ENCODE data around the gene CALU. TPM values are rescaled to one million over a fixed set of nuclear protein-coding genes. Genes with fewer than 3 reads are reported as not detected.

Gene CALU
- total RNA-seq, 2 donors from 2014 or later, result 204 to 255 TPM

DNA sequence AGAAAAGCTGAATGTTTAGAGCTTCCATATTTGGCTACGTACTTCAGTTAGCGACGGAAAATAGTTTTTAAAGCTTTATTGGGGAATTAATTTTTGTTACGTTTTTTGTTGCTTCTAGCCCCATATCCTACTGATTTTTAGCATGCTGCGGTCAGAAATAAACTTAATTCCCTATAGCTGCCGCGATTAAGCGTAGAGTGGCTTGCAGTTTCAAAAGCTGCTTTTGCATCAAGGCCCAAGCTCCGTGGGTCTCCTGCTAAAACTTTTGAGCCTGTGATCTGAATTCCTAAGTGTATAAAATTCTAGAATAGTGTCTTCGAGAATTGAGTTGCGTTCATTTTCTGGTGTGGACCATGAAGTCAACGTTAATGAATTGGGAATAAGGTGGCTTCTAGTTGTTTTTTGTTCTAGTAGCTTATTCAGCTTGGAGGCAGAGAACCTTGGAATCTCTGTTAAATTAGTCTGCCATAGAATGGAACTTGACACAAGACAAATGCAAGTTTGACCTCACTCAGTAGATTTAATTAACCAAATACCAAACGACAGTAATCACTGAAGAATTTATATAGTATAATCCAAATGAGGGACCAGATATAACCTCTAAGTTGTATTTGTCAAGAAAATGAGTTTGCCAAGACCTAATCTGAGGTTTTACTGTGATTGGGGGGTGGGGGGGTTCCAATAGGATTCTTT, 977 bp downstream of the CALU start:
- ATAC-seq (ENCODE audit: insufficient number of reproducible peaks, low FRiP score, low read depth) (no peak), DNase-seq (ENCODE audit: low spot score) (no peak)
- H3K27ac ChIP-seq, result peak overlapping the region; percentile 97 to 98
- H3K36me3 ChIP-seq, result no peaks in the 10 kb centered on the region
- H3K4me3 ChIP-seq, result peak overlapping the region; percentile 98
- TF ChIP-seq CTCF (IDR thresholded peaks at IDR 0.05), result no peak
- peaks cover 34 to 52% of the 10 kb centered on the region in 2 donors for H3K4me1 ChIP-seq (ENCODE audit: control insufficient read depth in 1 of 2, low read depth in 2 of 2)
- H3K9me3 ChIP-seq, result no peaks in the 10 kb centered on the region
- no peaks in the 10 kb centered on the region for H3K27me3 ChIP-seq (replicated peaks; ENCODE audit: insufficient read depth)

GRCh38 chr7:128740996-128741395, 1.8 kb downstream of the CALU start:
- TF ChIP-seq CTCF (IDR thresholded peaks at IDR 0.05), result no peak
- Histone ChIP-seq H3K4me3 (peak overlapping the region; percentile 98), H3K27ac (peak overlapping the region in 1 of 2 donors; percentile 98), H3K4me1 (ENCODE audit: control insufficient read depth in 1 of 2, low read depth in 2 of 2) (peaks cover 34 to 52% of the 10 kb centered on the region in 2 donors), H3K36me3 (no peaks in the 10 kb centered on the region), H3K27me3 (replicated peaks; ENCODE audit: insufficient read depth) (no peaks in the 10 kb centered on the region), H3K9me3 (no peaks in the 10 kb centered on the region)
- ATAC-seq (ENCODE audit: insufficient number of reproducible peaks, low FRiP score, low read depth) (no peak), DNase-seq (ENCODE audit: low spot score) (no peak)

- peak overlapping the region; percentile 98 for H3K4me3 ChIP-seq
- ATAC-seq (ENCODE audit: insufficient number of reproducible peaks, low FRiP score, low read depth), result no peak
- H3K36me3 ChIP-seq, result no peaks in the 10 kb centered on the region
- H3K4me1 ChIP-seq (ENCODE audit: control insufficient read depth in 1 of 2, low read depth in 2 of 2), result peaks cover 34 to 52% of the 10 kb centered on the region in 2 donors
- no peaks in the 10 kb centered on the region for H3K9me3 ChIP-seq
- DNase-seq (ENCODE audit: low spot score), result no peak
- peak overlapping the region in 1 of 2 donors; percentile 98 for H3K27ac ChIP-seq
- no peak for TF ChIP-seq CTCF (IDR thresholded peaks at IDR 0.05)
- H3K27me3 ChIP-seq (replicated peaks; ENCODE audit: insufficient read depth), result no peaks in the 10 kb centered on the region
Measured at GRCh38 chr7:128741491-128741890, 2.3 kb downstream of the CALU start.

- Histone ChIP-seq H3K27ac (peak overlapping the region in 1 of 2 donors; percentile 1), H3K36me3 (no peaks in the 10 kb centered on the region), H3K4me3 (peak overlapping the region; percentile 98), H3K4me1 (ENCODE audit: control insufficient read depth in 1 of 2, low read depth in 2 of 2) (peaks cover 34 to 52% of the 10 kb centered on the region in 2 donors), H3K9me3 (no peaks in the 10 kb centered on the region), H3K27me3 (replicated peaks; ENCODE audit: insufficient read depth) (no peaks in the 10 kb centered on the region)
- ATAC-seq (ENCODE audit: insufficient number of reproducible peaks, low FRiP score, low read depth) (no peak), DNase-seq (ENCODE audit: low spot score) (no peak)
- no peak for TF ChIP-seq CTCF (IDR thresholded peaks at IDR 0.05)
Measured at GRCh38 chr7:128742206-128742605, 3.0 kb downstream of the CALU start.

DNA sequence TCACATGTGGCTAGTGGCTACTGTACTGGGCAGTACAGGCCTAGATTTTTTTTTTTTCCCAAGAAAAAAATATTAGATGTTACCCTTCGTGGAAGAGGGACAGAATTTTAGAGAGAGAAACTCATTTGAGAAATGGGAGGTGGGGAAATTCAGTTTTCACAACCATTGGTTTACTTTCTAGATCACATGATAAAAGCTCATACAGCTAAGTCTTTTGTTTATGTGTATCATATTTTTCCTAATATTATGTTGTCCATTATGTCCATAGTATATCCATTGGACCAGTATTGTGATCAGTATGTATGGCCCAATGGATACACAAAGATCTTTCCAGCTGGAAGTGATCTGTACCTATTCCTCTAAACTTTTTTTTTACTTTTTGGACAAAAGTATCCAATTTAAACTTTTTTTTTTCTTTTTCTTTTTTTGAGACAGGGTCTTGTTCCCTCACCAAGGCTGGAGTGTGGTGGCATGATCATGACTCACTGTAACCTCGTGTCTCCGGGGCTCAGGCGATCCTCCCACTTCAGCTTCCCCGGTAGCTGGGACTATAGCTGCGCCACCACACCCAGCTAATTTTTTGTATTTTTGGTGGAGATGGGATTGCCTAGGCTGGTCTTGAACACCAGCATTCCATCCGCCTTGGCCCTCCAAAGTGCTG, 4.1 kb downstream of the CALU start:
- Histone ChIP-seq H3K27me3 (replicated peaks; ENCODE audit: insufficient read depth) (no peaks in the 10 kb centered on the region), H3K4me1 (ENCODE audit: control insufficient read depth in 1 of 2, low read depth in 2 of 2) (peaks cover 33 to 56% of the 10 kb centered on the region in 2 donors), H3K4me3 (no peak overlapping the region), H3K27ac (no peak overlapping the region), H3K36me3 (no peaks in the 10 kb centered on the region), H3K9me3 (no peaks in the 10 kb centered on the region)
- TF ChIP-seq CTCF (IDR thresholded peaks at IDR 0.05), result no peak
- DNase-seq (ENCODE audit: low spot score) (no peak), ATAC-seq (ENCODE audit: insufficient number of reproducible peaks, low FRiP score, low read depth) (no peak)

Data from thoracic aorta (tissue), 2 donors.